ENCODE results near the gene NCKAP5. TPM values are rescaled to one million over a fixed set of nuclear protein-coding genes. Genes with fewer than 3 reads are reported as not detected.

The NCKAP5 gene
- total and polyA plus RNA-seq, 2 donors (not counting 1 experiment from before 2014, with no cell fraction given) = not detected

GRCh38 chr2:133606616-133607015 lies 38.4 kb upstream of the NCKAP5 start:
- Histone ChIP-seq H4K20me1 (ENCODE audit: control insufficient read depth, insufficient read depth, low read length, poor library complexity, severe bottlenecking) (no peaks in the 10 kb centered on the region), H3K9ac (ENCODE audit: low read length) (no peak overlapping the region), H3K4me2 (replicated peaks; ENCODE audit: low read depth, low read length, poor library complexity, severe bottlenecking) (no peak overlapping the region), H3K4me1 (ENCODE audit: control insufficient read depth in 2 of 2, insufficient read depth in 2 of 2, low read length in 2 of 2) (no peaks in the 10 kb centered on the region), H2AFZ (ENCODE audit: insufficient read depth, low read depth, low read length, poor library complexity, severe bottlenecking) (no peak overlapping the region), H3K79me2 (ENCODE audit: control insufficient read depth, insufficient read depth, low read length) (no peaks in the 10 kb centered on the region), H3K27me3 (replicated peaks in 1 of 4; ENCODE audit: control extremely low read depth in 1 of 4, control insufficient read depth in 3 of 4, insufficient read depth in 4 of 4, low read length in 3 of 4) (peaks cover 0 to 2% (median 0%) of the 10 kb centered on the region in 4 experiments), H3K9me3 (ENCODE audit: control extremely low read depth in 1 of 3, control insufficient read depth in 2 of 3, insufficient read depth in 1 of 3, low read length in 2 of 3) (peaks cover 0 to 5% (median 0%) of the 10 kb centered on the region in 3 donors), H3K27ac (ENCODE audit: low read length in 2 of 2) (no peak overlapping the region), H3K4me3 (ENCODE audit: control extremely low read depth in 1 of 5, extremely low read depth in 1 of 5, insufficient read depth in 1 of 5, low read depth in 2 of 5, low read length in 4 of 5) (no peak overlapping the region), H3K36me3 (replicated peaks in 1 of 2; ENCODE audit: control extremely low read depth in 1 of 2, control insufficient read depth in 1 of 2, extremely low read depth in 1 of 2, insufficient read depth in 2 of 2, low read length in 1 of 2) (no peaks in the 10 kb centered on the region)
- no CpG with 5 or more reads among the region's 1 CpG for WGBS (ENCODE audit: insufficient coverage)
- H3K27ac Mint-ChIP-seq = no peak overlapping the region
- H3K4me1 Mint-ChIP-seq = no peaks in the 10 kb centered on the region
- ChIA-PET CTCF (no interaction called here), POLR2A (no interaction called here)
- no peak for DNase-seq
- H3K9me3 Mint-ChIP-seq (ENCODE audit: insufficient read depth) = no peaks in the 10 kb centered on the region
- H3K27me3 Mint-ChIP-seq = peaks cover 14% of the 10 kb centered on the region
- no peak overlapping the region for H3K4me3 Mint-ChIP-seq
- intact Hi-C loops (cut with micrococcal nuclease) = no loop called here
- TF ChIP-seq EZH2 (IDR thresholded peaks at IDR 0.05; ENCODE audit: borderline replicate concordance, insufficient read depth, low read depth, low read length, poor library complexity, severe bottlenecking) (no peak), CTCF (IDR thresholded peaks at IDR 0.05) (no peak)
- ATAC-seq (ENCODE audit: low read depth) = no peak

- intact Hi-C loops (cut with micrococcal nuclease) = no loop called here
- Histone ChIP-seq H3K9ac (ENCODE audit: low read length) (no peak overlapping the region), H3K79me2 (ENCODE audit: control insufficient read depth, insufficient read depth, low read length) (no peaks in the 10 kb centered on the region), H3K4me2 (replicated peaks; ENCODE audit: low read depth, low read length, poor library complexity, severe bottlenecking) (no peak overlapping the region), H3K27ac (ENCODE audit: low read length in 2 of 2) (no peak overlapping the region), H3K27me3 (replicated peaks in 1 of 4; ENCODE audit: control extremely low read depth in 1 of 4, control insufficient read depth in 3 of 4, insufficient read depth in 4 of 4, low read length in 3 of 4) (peaks cover 0 to 2% (median 0%) of the 10 kb centered on the region in 4 experiments), H3K4me1 (ENCODE audit: control insufficient read depth in 2 of 2, insufficient read depth in 2 of 2, low read length in 2 of 2) (no peaks in the 10 kb centered on the region), H3K4me3 (ENCODE audit: control extremely low read depth in 1 of 5, extremely low read depth in 1 of 5, insufficient read depth in 1 of 5, low read depth in 2 of 5, low read length in 4 of 5) (no peak overlapping the region), H4K20me1 (ENCODE audit: control insufficient read depth, insufficient read depth, low read length, poor library complexity, severe bottlenecking) (no peaks in the 10 kb centered on the region), H3K36me3 (replicated peaks in 1 of 2; ENCODE audit: control extremely low read depth in 1 of 2, control insufficient read depth in 1 of 2, extremely low read depth in 1 of 2, insufficient read depth in 2 of 2, low read length in 1 of 2) (no peaks in the 10 kb centered on the region), H3K9me3 (ENCODE audit: control extremely low read depth in 1 of 3, control insufficient read depth in 2 of 3, insufficient read depth in 1 of 3, low read length in 2 of 3) (peaks cover 0 to 5% (median 0%) of the 10 kb centered on the region in 3 donors), H2AFZ (ENCODE audit: insufficient read depth, low read depth, low read length, poor library complexity, severe bottlenecking) (no peak overlapping the region)
- Mint-ChIP-seq H3K27ac (no peak overlapping the region), H3K9me3 (ENCODE audit: insufficient read depth) (no peaks in the 10 kb centered on the region), H3K27me3 (peaks cover 14% of the 10 kb centered on the region), H3K4me1 (no peaks in the 10 kb centered on the region), H3K4me3 (no peak overlapping the region)
- no CpG with 5 or more reads among the region's 1 CpG for WGBS (ENCODE audit: insufficient coverage)
- ChIA-PET CTCF (no interaction called here), POLR2A (no interaction called here)
- TF ChIP-seq CTCF (IDR thresholded peaks at IDR 0.05) (no peak), EZH2 (IDR thresholded peaks at IDR 0.05; ENCODE audit: borderline replicate concordance, insufficient read depth, low read depth, low read length, poor library complexity, severe bottlenecking) (no peak)
- DNase-seq (no peak), ATAC-seq (ENCODE audit: low read depth) (no peak)
Measured at GRCh38 chr2:133605766-133606137, 37.5 kb upstream of the NCKAP5 start.
